HepG2 (cell line): ENCODE data around the gene ARSB. TPM values are rescaled to one million over a fixed set of nuclear protein-coding genes. Genes with fewer than 3 reads are reported as not detected.

Experiments
- ATAC-seq: fragments of 200-7000 bp; cut with Tn5 transposase; 3 replicates; pipeline ENCODE4 v1.9.1; 2020; ENCODE audit warnings: mild to moderate bottlenecking, moderate library complexity
- BruUV-seq: library from RNA; stranded (reverse); fragments of 400-500 nt; replicated peaks from 2 replicates; lab custom pipeline; 2021; lab: Mats Ljungman, UMichigan
- CTCF ChIA-PET: fragments of 300-600 bp; formaldehyde crosslinking; extraction: SDS; loops from one replicate; lab custom pipeline; 2021; ENCODE audit warnings: low total read pairs, inconsistent platforms, low intra/inter-chr PET ratio; lab: Yijun Ruan, JAX
- POLR2A ChIA-PET: fragments of 350-600 bp; sonication (Branson Sonifier 250); formaldehyde crosslinking; loops from one replicate; lab custom pipeline; 2020; ENCODE audit warnings: antibody characterized with exemption, inconsistent platforms; lab: Yijun Ruan, JAX
- DNase-seq: peaks from one replicate; pipeline ENCODE4 v3.0.0-alpha.2; 2015; ENCODE audit warnings: low spot score
- FAIRE-seq: peaks from 3 replicates; lab custom pipeline; 2011; peaks lifted over from hg19 to GRCh38; lab: Jason Lieb, UNC
- H2AFZ ChIP-seq: one replicate; pipeline ENCODE4 v1.6.1; 2011; ENCODE audit warnings: low read length, inconsistent platforms
- H3K27ac ChIP-seq: fragments of 300-600 bp; 3 replicates; pipeline ENCODE4 v1.8.0; 2011; ENCODE audit warnings: mixed run types, mild to moderate bottlenecking, mixed read lengths, low read length, inconsistent platforms; ENCODE audit not compliant: insufficient read depth; ENCODE audit errors: extremely low read length
- H3K27me3 ChIP-seq, 2 experiments: fragments of 200-600 bp in 1 of 2; 2 replicates in 1 of 2; 3 replicates in 1 of 2; pipeline versions ENCODE4 v1.6.0 to v1.8.0; 2011; ENCODE audit warnings: low read length in 2 of 2, mild to moderate bottlenecking in 2 of 2, moderate library complexity in 2 of 2, inconsistent platforms in 1 of 2; ENCODE audit not compliant: insufficient read depth in 2 of 2, control insufficient read depth in 1 of 2
- H3K36me3 ChIP-seq, 2 experiments: fragments of 200-600 bp in 1 of 2; replicated peaks in 1 of 2; 2 replicates in 1 of 2; 3 replicates in 1 of 2; pipeline versions ENCODE4 v1.5.1 to v1.8.0; 2011; ENCODE audit warnings: low read length in 2 of 2, inconsistent platforms in 1 of 2; ENCODE audit not compliant: insufficient read depth in 2 of 2, control insufficient read depth in 1 of 2
- H3K4me1 ChIP-seq: 2 replicates; pipeline ENCODE4 v1.5.1; 2012; ENCODE audit warnings: low read length, inconsistent platforms; ENCODE audit not compliant: insufficient read depth
- H3K4me2 ChIP-seq: 2 replicates; pipeline ENCODE4 v1.6.0; 2011; ENCODE audit warnings: low read depth, low read length, inconsistent platforms
- H3K4me3 ChIP-seq, 3 experiments: fragments of 200-600 bp in 1 of 3; sonication (generic), shearing (Covaris generic) in 1 of 3; replicated peaks in 1 of 3; 2 replicates each; pipeline ENCODE4 v1.5.1; 2011 to 2016; ENCODE audit warnings: low read length in 3 of 3, inconsistent platforms in 2 of 3, low read depth in 2 of 3, mild to moderate bottlenecking in 2 of 3, control low read depth in 1 of 3, mixed read lengths in 1 of 3; ENCODE audit not compliant: insufficient read depth in 1 of 3
- H3K79me2 ChIP-seq: one replicate; pipeline ENCODE4 v1.6.1; 2011; ENCODE audit warnings: low read length, inconsistent platforms; ENCODE audit not compliant: insufficient read depth
- H3K9ac ChIP-seq: 2 replicates; pipeline ENCODE4 v1.6.0; 2011; ENCODE audit warnings: mild to moderate bottlenecking, low read depth, low read length, inconsistent platforms; ENCODE audit not compliant: insufficient read depth
- H3K9me3 ChIP-seq: 2 replicates; pipeline ENCODE4 v1.5.1; 2012; ENCODE audit warnings: mild to moderate bottlenecking, low read length
- H4K20me1 ChIP-seq: 2 replicates; pipeline ENCODE4 v1.6.0; 2011; ENCODE audit warnings: inconsistent platforms, mild to moderate bottlenecking, low read length, moderate library complexity; ENCODE audit not compliant: insufficient read depth
- AGO1 ChIP-seq: fragments of 200-400 bp; formaldehyde crosslinking; IDR thresholded peaks from 2 replicates; pipeline ENCODE4 v1.6.1; 2017; ENCODE audit warnings: mild to moderate bottlenecking, low read depth, low read length, moderate library complexity; ENCODE audit not compliant: poor library complexity, severe bottlenecking
- BCL6 ChIP-seq: IDR thresholded peaks from 2 replicates; pipeline ENCODE4 v1.6.1; 2016; ENCODE audit warnings: missing genetic modification reagents, missing compliant biosample characterization
- IKZF1 ChIP-seq: fragments of 450-650 bp; IDR thresholded peaks from 2 replicates; pipeline ENCODE4 v1.7.1; 2016
- MZF1 ChIP-seq: sonication (generic); formaldehyde crosslinking; IDR thresholded peaks from 2 replicates; pipeline ENCODE4 v1.8.1; 2023; ENCODE audit warnings: mild to moderate bottlenecking, missing genetic modification reagents, borderline replicate concordance
- PHF20 ChIP-seq: sonication (generic); formaldehyde crosslinking; IDR thresholded peaks from 2 replicates; pipeline ENCODE4 v1.5.0; 2020; ENCODE audit warnings: mild to moderate bottlenecking, missing genetic modification reagents
- RFX3 ChIP-seq: IDR thresholded peaks from 2 replicates; pipeline ENCODE4 v1.6.1; 2016; ENCODE audit warnings: missing biosample characterization, missing genetic modification reagents
- SMC3 ChIP-seq: IDR thresholded peaks from 2 replicates; pipeline ENCODE4 v1.6.1; 2011; ENCODE audit warnings: low read length, improper control_type of control experiment
- STAG1 ChIP-seq: sonication (generic); formaldehyde crosslinking; IDR thresholded peaks from 2 replicates; pipeline ENCODE4 v1.4.0; 2020; ENCODE audit warnings: missing genetic modification reagents
- TCF7L2 ChIP-seq: IDR thresholded peaks from 2 replicates; pipeline ENCODE4 v1.6.1; 2011; ENCODE audit warnings: mild to moderate bottlenecking, low read depth, low read length, moderate library complexity
- ZFY ChIP-seq: sonication (generic); formaldehyde crosslinking; IDR thresholded peaks from 2 replicates; pipeline ENCODE4 v1.4.0; 2020; ENCODE audit warnings: missing genetic modification reagents
- ZNF337 ChIP-seq: sonication (generic); formaldehyde crosslinking; IDR thresholded peaks from 2 replicates; pipeline ENCODE4 v1.5.1; 2020; ENCODE audit warnings: missing genetic modification reagents, low read depth, mild to moderate bottlenecking, borderline replicate concordance
- ZNF343 ChIP-seq: sonication (generic); formaldehyde crosslinking; IDR thresholded peaks from 2 replicates; pipeline ENCODE4 v1.4.0; 2020; ENCODE audit warnings: mild to moderate bottlenecking, missing genetic modification reagents
- ZNF564 ChIP-seq: sonication (generic); formaldehyde crosslinking; IDR thresholded peaks from 2 replicates; pipeline ENCODE4 v1.8.1; 2023; ENCODE audit warnings: mild to moderate bottlenecking, missing genetic modification reagents
- ZNF878 ChIP-seq: sonication (generic); formaldehyde crosslinking; IDR thresholded peaks from 2 replicates; pipeline ENCODE4 v1.8.1; 2023; ENCODE audit warnings: mild to moderate bottlenecking, missing genetic modification reagents, moderate library complexity
- ZSCAN20 ChIP-seq: sonication (generic); formaldehyde crosslinking; IDR thresholded peaks from 2 replicates; pipeline ENCODE4 v1.4.0; 2020; ENCODE audit warnings: missing genetic modification reagents, mild to moderate bottlenecking, borderline replicate concordance
- WGBS: methylation state at CpG from one replicate; pipeline ENCODE4 v1.1.6; 2017; ENCODE audit warnings: low lambda C conversion rate; 5-methylcytosine and 5-hydroxymethylcytosine counted together
- in situ Hi-C: cut with HindIII; loops from 2 replicates; pipeline ENCODE4 v1.10.0; 2017; ENCODE audit warnings: low pct_unique_long_range_greater_than_20kb; ENCODE audit not compliant: extremely low pct_ligation_motif_present
- intact Hi-C: fragments of 100-400 bp; cut with micrococcal nuclease; formaldehyde crosslinking; loops from one replicate; pipeline ENCODE4 v1.10.0; 2022; ENCODE audit not compliant: unreplicated experiment
- polyA plus RNA-seq, 8 experiments: library from polyadenylated mRNA; depleted of rRNA in 3 of 8; stranded (reverse) in 7 of 8; unstranded in 1 of 8; fragments of >200 nt; fragmentation: Illumina TruSeq in 4 of 8; extraction: Trizol in 4 of 8; gene quantifications; 2 replicates each; pipeline versions ENCODE4 v1.2.1 to v1.2.3, GENCODE V29; 2011 to 2016; ENCODE audit warnings: low read depth in 4 of 8, missing spikeins in 1 of 8, mixed read lengths in 1 of 8; ENCODE audit not compliant: insufficient read depth in 1 of 8
- total RNA-seq, 5 experiments: library from RNA; depleted of rRNA; stranded (reverse); fragments of >200 nt; fragmentation: Illumina TruSeq; extraction: Trizol; gene quantifications; 2 replicates each; pipeline ENCODE4 v1.2.3, GENCODE V29; 2016; ENCODE audit warnings: low read depth in 1 of 5
- TF ChIP-seq, protein P1 (sequence below): sonication (generic); formaldehyde crosslinking; IDR thresholded peaks from 2 replicates; pipeline ENCODE4 v1.9.0; 2021; ENCODE audit warnings: missing genetic modification reagents, borderline replicate concordance
- TF ChIP-seq, protein P2 (sequence below): IDR thresholded peaks from 2 replicates; pipeline ENCODE4 v1.4.0; 2020; ENCODE audit warnings: mild to moderate bottlenecking, missing genetic modification reagents
- TF ChIP-seq, protein P3 (sequence below): sonication (generic); formaldehyde crosslinking; conservative IDR thresholded peaks from 2 replicates; pipeline ENCODE4 v1.4.0; 2020; ENCODE audit warnings: missing genetic modification reagents

The ARSB gene
- total and polyA plus RNA-seq, 2 of the 13 experiments (the other 11 are each of a cell fraction or from before 2014, with no cell fraction given) = 52.6 to 66.4 TPM

DNA sequence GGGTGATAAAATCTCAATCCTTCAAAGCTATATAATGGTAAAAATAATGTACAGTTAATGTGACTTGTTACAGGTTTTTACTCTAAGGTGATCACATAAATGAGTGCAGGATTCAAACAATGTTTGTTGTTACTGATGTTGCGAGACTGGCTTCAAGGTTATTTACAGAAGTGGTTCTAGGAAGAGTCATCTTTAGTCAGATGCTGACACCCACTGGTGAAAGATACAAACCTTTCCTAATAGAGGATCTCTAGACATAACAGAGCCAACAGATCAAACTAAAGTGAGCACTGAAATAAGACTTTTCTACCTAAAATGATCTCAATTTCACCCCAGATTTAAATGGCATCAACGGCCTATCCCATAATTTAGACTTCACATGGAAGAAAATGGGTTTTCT lies 20.2 kb downstream of the ARSB start:
- no peaks in the 10 kb centered on the region for H4K20me1 ChIP-seq
- H3K27me3 ChIP-seq = no peaks in the 10 kb centered on the region
- intact Hi-C loops = loop anchor here (1.0 kb wide), 1 partner anchor 65 kb away; no protein-coding TSS in a partner anchor
- H3K4me1 ChIP-seq = peaks cover 10% of the 10 kb centered on the region
- CTCF ChIA-PET = interaction anchor here (1.2 kb wide), 1 partner anchor 65 kb away, joined by 6 read pairs; no protein-coding TSS in a partner anchor
- WGBS = 94% methylated on average over 2 of the region's 2 CpGs
- H3K36me3 ChIP-seq = peaks cover 14 to 61% of the 10 kb centered on the region in 2 experiments
- no peaks in the 10 kb centered on the region for H3K79me2 ChIP-seq
- peak; percentile 26 for FAIRE-seq
- POLR2A ChIA-PET = interaction anchor here (1.1 kb wide), 1 partner anchor 21 kb away, joined by 3 read pairs; no protein-coding TSS in a partner anchor
- H2AFZ ChIP-seq = no peak overlapping the region
- peak; percentile 69 for DNase-seq
- no peak overlapping the region for H3K4me2 ChIP-seq
- H3K9ac ChIP-seq = no peak overlapping the region
- H3K4me3 ChIP-seq = no peak overlapping the region
- ATAC-seq = peak; percentile 82
- in situ Hi-C loops = loop anchor here (5.0 kb wide), 1 partner anchor 68 kb away; no protein-coding TSS in a partner anchor
- no peak overlapping the region for H3K27ac ChIP-seq
- H3K9me3 ChIP-seq = no peaks in the 10 kb centered on the region
- no TSS peak for BruUV-seq
- TF ChIP-seq RFX3 (no peak), MZF1 (no peak), STAG1 (CRISPR knock-in tag) (peak; percentile 77), ZNF343 (CRISPR knock-in tag) (no peak), PHF20 (CRISPR knock-in tag) (no peak), ZNF878 (CRISPR knock-in tag) (no peak), ZNF564 (no peak), AGO1 (no peak), IKZF1 (no peak), TCF7L2 (no peak), SMC3 (peak; percentile 34; the same call in 1 of the 2 replicates), ZSCAN20 (CRISPR knock-in tag) (no peak), ZFY (CRISPR knock-in tag) (no peak), BCL6 (CRISPR knock-in tag) (0 out of 2 replicates have a peak, but pooled peaks have one; percentile 30), ZNF337 (CRISPR knock-in tag) (no peak)
- TF ChIP-seq, protein P1, sequence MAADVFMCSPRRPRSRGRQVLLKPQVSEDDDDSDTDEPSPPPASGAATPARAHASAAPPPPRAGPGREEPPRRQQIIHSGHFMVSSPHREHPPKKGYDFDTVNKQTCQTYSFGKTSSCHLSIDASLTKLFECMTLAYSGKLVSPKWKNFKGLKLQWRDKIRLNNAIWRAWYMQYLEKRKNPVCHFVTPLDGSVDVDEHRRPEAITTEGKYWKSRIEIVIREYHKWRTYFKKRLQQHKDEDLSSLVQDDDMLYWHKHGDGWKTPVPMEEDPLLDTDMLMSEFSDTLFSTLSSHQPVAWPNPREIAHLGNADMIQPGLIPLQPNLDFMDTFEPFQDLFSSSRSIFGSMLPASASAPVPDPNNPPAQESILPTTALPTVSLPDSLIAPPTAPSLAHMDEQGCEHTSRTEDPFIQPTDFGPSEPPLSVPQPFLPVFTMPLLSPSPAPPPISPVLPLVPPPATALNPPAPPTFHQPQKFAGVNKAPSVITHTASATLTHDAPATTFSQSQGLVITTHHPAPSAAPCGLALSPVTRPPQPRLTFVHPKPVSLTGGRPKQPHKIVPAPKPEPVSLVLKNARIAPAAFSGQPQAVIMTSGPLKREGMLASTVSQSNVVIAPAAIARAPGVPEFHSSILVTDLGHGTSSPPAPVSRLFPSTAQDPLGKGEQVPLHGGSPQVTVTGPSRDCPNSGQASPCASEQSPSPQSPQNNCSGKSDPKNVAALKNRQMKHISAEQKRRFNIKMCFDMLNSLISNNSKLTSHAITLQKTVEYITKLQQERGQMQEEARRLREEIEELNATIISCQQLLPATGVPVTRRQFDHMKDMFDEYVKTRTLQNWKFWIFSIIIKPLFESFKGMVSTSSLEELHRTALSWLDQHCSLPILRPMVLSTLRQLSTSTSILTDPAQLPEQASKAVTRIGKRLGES (CRISPR knock-in tag) = no peak
- TF ChIP-seq, protein P2, sequence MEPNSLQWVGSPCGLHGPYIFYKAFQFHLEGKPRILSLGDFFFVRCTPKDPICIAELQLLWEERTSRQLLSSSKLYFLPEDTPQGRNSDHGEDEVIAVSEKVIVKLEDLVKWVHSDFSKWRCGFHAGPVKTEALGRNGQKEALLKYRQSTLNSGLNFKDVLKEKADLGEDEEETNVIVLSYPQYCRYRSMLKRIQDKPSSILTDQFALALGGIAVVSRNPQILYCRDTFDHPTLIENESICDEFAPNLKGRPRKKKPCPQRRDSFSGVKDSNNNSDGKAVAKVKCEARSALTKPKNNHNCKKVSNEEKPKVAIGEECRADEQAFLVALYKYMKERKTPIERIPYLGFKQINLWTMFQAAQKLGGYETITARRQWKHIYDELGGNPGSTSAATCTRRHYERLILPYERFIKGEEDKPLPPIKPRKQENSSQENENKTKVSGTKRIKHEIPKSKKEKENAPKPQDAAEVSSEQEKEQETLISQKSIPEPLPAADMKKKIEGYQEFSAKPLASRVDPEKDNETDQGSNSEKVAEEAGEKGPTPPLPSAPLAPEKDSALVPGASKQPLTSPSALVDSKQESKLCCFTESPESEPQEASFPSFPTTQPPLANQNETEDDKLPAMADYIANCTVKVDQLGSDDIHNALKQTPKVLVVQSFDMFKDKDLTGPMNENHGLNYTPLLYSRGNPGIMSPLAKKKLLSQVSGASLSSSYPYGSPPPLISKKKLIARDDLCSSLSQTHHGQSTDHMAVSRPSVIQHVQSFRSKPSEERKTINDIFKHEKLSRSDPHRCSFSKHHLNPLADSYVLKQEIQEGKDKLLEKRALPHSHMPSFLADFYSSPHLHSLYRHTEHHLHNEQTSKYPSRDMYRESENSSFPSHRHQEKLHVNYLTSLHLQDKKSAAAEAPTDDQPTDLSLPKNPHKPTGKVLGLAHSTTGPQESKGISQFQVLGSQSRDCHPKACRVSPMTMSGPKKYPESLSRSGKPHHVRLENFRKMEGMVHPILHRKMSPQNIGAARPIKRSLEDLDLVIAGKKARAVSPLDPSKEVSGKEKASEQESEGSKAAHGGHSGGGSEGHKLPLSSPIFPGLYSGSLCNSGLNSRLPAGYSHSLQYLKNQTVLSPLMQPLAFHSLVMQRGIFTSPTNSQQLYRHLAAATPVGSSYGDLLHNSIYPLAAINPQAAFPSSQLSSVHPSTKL (CRISPR knock-in tag) = 0 out of 2 replicates have a peak, but pooled peaks have one; percentile 16
- TF ChIP-seq, protein P3, sequence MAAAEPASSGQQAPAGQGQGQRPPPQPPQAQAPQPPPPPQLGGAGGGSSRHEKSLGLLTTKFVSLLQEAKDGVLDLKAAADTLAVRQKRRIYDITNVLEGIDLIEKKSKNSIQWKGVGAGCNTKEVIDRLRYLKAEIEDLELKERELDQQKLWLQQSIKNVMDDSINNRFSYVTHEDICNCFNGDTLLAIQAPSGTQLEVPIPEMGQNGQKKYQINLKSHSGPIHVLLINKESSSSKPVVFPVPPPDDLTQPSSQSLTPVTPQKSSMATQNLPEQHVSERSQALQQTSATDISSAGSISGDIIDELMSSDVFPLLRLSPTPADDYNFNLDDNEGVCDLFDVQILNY (CRISPR knock-in tag) = no peak
